GM18870 (cell line): ENCODE results near the gene PAF1.
"Not testable (repeated sequence)": the region's sequence is repeated elsewhere in the genome, so short reads cannot be mapped to it uniquely, and the experiment has no call there.

Experiments used
- ATAC-seq: cut with Tn5 transposase; IDR thresholded peaks from one replicate; pipeline ENCODE4 v1.9.1; 2021; ENCODE audit warnings: moderate library complexity; ENCODE audit not compliant: unreplicated experiment

Gene PAF1

DNA sequence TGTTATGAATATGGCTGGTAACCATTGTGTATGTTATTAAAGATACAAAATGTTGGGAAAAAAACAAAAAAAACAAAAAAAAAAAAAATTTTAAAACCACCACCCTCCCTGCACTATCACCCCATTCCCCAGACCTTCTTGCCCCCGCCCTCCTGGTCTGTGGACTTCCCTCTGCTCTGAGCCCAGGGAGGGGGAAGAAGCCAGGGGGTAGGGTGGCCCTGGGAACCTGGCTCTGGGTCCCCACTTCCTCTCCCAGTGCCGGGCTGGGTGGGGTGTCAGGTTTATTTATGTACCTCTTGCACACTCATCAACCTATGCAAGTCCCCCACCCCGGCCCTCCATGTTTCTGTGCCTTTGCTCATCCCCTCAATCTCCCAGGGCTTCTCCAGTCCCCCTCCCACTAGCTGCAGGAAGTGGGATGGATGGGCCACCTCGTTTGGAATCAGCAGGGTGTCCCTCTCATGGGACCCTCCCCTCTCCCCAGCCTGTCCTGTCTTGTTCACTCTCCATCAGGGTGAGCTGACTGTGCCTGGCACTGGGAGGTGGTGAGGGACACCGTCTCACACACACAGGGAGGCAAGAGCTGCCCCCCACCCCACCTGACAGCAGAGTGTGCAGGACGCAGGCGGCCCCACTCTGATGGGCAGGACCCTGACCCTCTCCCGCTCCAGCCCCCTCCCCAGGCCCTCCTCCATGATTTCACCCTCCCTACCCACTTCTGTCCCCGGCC, 5.9 kb downstream of the PAF1 start:
- ATAC-seq, result no peak

DNA sequence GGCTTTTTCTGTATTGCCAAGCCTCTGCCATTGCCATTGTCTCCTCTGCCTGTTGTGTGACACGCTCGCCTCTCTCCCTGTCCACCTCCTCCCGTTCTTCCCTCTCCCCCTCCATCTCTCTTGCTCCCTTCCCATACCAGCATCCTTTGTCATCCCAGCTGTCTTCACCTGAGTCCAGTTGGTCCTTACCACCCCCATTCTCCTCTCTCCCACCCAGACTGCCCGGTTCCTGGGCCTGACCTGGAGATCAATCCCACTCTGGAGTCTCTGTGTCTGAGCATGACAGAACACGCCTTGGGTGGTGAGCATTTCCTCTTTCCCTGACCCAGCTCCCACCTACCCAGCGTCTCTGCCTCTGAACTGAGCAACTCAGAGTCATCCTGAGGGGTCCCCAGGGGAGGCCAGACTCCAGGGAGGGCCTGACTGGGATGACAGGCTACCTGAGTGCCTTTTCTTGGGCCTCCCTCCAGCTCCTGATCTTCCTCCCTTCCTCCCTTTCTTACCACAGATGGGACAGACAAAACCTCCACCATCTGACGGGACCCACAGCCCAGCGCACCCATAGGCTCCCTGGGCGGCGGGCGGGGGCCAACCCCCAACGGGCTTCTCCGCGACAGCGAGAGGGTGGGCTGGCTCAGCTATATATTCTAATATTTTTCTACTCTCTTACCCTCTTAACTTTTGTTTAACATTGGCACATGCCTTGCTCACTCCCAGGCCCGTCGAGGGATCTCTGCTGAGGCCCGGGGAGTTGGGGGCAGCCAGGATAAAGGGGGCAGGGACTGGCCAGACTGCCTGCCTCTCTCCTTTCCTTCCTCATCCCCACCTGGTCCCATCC, 7.7 kb downstream of the PAF1 start:
- no peak for ATAC-seq

DNA sequence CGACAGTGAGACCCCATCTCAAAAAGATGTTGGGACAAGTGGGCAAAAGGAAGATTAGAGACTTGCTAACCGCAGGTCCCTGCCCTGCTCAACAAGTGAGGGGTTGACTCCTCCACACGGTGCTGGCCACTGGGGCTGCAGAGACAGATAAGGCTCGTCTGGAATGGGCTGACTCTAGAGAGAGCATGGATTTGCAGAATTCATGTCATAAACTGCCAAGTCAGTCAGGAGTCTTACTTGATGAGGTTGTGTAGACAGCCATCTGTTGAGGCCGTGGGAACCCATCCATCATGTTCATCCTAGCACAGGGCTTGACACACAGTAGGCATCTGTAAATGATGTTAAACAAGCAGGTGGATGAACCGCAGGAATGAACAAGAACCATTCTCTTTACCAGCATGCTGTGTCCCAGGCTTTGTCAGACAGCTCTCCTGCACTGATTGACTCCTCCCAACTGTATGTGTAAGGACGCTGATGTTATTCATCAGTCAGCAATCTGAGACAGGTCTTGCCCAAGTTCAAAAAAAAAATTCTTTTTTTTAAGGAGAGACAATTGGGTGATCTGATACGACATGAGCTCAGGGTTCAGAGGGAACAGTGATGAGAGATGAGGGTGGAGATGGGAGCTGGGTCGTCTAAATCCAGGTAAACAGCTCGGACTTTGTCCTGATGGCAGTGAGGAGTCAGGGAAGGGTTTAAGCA, 8.8 kb downstream of the PAF1 start:
- no peak for ATAC-seq

GRCh38 chr19:39380521-39381502, 10.1 kb downstream of the PAF1 start:
- ATAC-seq, result no peak

DNA sequence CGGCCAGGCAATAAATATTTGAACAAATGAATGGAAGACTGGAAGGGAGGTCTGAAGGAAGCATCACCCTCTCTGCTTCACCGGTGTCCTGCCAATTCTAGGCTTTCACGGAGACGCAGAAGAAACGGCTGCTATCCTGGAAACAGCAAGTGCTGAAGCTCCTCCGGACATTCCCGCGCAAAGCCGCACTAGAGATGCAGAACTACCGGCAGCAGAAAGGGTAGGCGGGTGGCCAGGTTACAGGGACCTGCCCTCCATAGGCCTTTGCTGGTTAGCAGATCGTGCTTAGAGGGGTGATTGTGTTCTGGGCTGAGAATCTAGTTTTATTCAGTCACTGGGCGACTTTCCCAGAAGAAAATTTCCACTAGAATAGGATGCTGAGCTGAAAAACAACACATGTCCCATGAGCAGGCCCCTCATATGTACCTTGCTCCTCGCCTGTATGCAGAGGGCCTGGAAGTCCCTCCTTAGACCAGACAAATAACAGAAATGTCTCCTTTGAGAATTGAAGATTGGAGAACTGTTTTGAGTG, 11.0 kb downstream of the PAF1 start:
- no peak for ATAC-seq

DNA sequence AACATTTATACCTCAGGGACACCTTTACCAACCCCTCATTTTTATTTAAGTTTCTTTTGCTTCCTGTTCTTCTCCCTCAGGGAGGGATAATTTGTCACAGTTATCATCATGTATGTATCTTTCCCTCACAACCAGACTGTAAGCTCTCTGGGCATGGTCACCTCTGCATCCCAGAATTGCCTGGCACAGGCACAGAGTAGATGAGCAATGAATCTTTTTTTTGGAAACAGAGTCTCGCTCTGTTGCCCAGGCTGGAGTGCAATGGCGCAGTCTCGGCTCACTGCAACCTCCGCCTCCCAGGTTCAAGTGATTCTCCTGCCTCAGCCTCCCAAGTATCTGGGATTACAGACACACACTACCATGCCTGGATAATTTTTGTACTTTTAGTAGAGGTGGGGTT, 11.5 kb downstream of the PAF1 start:
- not testable (repeated sequence) for ATAC-seq

DNA sequence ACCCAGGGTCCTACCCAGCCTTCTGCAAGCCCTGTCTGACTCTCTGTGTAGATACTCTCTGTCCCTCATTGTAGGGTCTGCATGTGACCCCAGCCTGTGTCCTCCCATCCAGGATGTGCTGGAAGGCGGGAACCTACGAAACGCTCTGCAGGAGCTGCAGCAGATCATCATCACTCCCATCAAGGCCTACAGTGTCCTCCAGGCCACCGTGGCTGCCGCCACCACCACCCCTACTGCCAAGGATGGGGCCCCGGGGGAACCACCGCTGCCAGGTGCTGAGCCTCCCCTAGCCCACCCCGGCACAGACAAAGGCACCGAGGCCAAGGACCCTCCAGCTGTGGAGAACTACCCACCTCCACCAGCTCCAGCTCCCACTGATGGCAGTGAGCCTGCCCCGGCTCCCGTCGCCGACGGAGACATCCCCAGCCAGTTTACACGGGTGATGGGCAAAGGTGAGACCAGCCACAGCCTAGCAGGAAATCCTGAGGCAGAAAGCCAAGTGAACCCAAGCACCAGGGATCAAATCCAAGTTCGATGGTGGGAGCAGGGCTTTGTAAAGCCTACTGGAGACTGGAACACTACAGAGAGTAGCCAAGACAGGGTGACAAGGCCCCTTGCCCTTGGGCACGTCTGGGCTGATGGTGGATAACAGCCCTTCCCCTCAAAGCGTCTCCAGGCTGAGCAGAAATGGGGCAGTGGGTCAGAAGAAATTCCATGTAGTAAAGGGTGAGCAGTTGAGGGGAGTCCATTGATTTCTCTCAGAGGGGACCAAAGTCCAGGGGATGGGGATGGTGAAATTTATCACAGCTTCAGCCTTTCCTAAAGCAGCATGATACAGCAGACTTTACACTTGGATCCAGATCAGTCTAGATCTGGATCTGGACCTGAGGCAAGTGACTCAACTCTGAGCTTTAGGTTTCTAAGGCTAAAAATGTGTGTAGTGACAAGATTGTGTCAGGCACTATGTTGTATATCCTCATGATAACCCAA, 13.2 kb downstream of the PAF1 start:
- no peak for ATAC-seq

DNA sequence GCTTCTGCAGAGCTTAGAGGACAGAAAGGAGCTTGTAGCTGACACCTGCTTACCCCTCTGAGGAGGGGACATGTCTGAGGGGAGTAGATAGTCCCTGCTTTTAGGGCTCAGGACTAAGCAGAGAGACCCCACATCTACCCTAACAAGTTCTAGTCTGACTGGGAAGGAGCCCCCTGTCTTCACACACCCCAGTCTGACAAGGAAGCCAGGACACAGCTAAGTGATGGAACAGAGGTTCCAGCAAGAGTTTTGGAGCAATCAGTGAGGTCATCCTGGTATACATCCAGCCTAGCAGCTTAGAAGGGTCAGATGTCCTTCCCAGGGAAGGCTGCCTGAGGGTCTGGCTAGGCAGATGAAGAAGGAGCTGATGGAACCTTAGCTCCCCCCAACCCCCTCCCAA, 15.0 kb downstream of the PAF1 start:
- no peak for ATAC-seq

DNA sequence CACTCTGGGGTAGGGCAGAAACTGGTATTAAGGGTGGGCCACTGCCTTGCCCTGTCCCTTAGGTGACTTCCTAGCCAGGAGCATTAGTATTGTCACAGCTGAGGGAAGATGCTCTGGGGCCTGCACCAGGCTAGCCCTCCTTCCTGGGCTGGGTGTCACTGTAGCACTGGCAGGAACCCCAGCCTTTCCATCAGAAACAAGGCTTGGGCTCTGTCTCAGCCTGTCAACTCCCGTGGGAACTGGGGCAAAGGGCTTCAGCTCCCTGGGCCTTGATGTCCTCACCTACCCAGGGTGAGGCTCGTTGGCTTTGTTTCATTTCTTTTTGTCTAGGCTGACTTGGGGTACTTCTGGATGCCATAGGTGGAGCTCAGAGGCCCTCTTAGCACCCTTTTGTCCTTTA, 18.0 kb downstream of the PAF1 start:
- no peak for ATAC-seq

- no peak for ATAC-seq
Measured at GRCh38 chr19:39372047-39372802, 18.7 kb downstream of the PAF1 start.

- ATAC-seq, result no peak
Measured at GRCh38 chr19:39370735-39371134, 20.2 kb downstream of the PAF1 start.

- ATAC-seq, result no peak
Measured at GRCh38 chr19:39369200-39369599, 21.7 kb downstream of the PAF1 start.

DNA sequence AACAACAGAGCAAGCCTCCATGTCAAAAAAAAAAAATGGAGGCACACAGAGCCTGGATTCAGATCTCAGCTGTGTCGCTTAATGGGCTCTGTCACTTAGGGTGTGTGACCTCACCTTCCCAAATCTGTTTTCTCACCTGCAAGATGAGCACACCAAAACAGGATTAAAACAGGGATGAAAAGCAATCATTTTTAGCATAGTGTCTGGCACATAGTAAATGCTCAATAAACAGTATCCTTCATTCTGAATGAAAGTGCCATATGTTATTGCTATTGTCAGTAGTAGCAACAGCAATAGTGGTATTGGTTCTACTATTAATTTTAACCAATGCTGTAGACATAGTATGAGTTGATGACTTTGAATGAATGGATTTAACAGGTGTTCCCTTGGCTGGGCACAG, 25.4 kb downstream of the PAF1 start:
- no peak for ATAC-seq

DNA sequence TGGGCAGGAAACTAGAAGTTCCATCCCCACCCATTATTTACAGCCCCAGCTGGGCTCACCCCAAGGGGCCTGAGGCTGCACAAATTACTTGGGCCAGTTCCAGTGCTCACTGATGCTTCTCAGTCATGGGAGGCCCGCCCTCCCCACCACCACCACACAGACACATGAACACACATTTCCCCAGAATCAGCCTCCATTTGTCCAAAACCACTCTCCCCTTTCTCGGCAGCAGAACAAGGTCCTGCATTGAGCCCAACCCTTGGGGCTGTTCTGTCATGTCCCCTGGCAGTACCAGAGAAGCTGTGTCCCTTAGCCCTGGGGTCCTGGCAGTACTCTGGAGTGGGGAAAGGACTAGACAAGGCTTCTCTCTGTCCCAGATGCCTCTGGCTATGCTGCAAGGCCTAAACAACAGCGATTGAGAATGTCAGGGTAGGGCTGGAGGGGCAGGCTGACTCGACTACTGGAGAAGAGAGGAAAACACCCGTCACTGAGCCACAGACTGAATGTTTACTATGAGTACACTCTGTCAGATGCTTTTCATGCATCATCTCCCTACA, 26.9 kb downstream of the PAF1 start:
- ATAC-seq, result no peak

- no peak for ATAC-seq
Measured at GRCh38 chr19:39362682-39363657, 27.9 kb downstream of the PAF1 start.

- ATAC-seq, result no peak
Measured at GRCh38 chr19:39360599-39360998, 30.3 kb downstream of the PAF1 start.

DNA sequence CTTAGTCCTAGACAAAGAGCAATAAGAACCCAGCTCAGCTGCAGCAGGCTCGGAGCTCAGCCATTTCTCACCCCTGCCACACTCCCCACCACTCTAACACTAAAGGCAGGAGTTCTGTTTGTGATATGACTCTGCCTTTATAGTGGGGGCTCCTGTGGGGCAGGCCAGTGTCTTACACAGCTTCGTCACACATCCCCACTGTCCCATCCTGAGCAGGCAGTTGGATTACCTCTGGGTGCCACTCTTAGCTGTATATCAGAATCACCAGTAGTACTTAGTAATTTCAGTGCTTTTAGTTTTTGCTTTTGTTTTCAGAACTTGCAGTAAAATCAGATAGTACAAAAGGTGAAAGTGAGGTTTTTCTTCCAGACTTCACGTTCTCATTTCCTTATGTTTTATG, 31.9 kb downstream of the PAF1 start:
- ATAC-seq, result no peak
